Activated CD8-positive, alpha-beta memory T cell treated with anti-CD3 and anti-CD28 coated beads, Interleukin-2, amount 50 U/mL, for 24 hours (primary cell): Measurements from ENCODE around the gene SHANK2.

Experiments
- DNase-seq: peaks from one replicate; pipeline ENCODE4 v3.0.0-alpha.2; 2020; ENCODE audit errors: extremely low read depth

Gene SHANK2

GRCh38 chr11:71252269-71252769 is at the start of gene SHANK2:
SHANK2 (minus strand) TSS chr11:71252577; CDS start chr11:71147326, 105,251 bp downstream.
- DNase-seq, result no peak

- DNase-seq, result no peak
These were observed 49.6 kb upstream of the SHANK2 start for GRCh38 chr11:71301858-71302533.

- no peak for DNase-seq
These were observed 48.9 kb upstream of the SHANK2 start for GRCh38 chr11:71301046-71301857.

- no peak for DNase-seq
These were observed 47.8 kb upstream of the SHANK2 start for GRCh38 chr11:71300187-71300586.

- no peak for DNase-seq
These were observed 46.4 kb upstream of the SHANK2 start for GRCh38 chr11:71298761-71299181.

GRCh38 chr11:71298016-71298550 is 45.7 kb upstream of the SHANK2 start:
- no peak for DNase-seq

- DNase-seq, result no peak
These were observed 42.6 kb upstream of the SHANK2 start for GRCh38 chr11:71294846-71295600.

- DNase-seq, result no peak
These were observed 41.8 kb upstream of the SHANK2 start for GRCh38 chr11:71293961-71294782.

- DNase-seq, result no peak
These were observed 34.6 kb upstream of the SHANK2 start for GRCh38 chr11:71286701-71287643.

GRCh38 chr11:71285111-71285510 is 32.7 kb upstream of the SHANK2 start:
- DNase-seq, result no peak

GRCh38 chr11:71284525-71285092 is 32.2 kb upstream of the SHANK2 start:
- DNase-seq, result no peak

GRCh38 chr11:71283971-71284441 is 31.6 kb upstream of the SHANK2 start:
- no peak for DNase-seq

- no peak for DNase-seq
These were observed 30.4 kb upstream of the SHANK2 start for GRCh38 chr11:71282581-71283351.

GRCh38 chr11:71281831-71282230 is 29.5 kb upstream of the SHANK2 start:
- DNase-seq, result no peak

- DNase-seq, result no peak
These were observed 28.8 kb upstream of the SHANK2 start for GRCh38 chr11:71281204-71281603.

- no peak for DNase-seq
These were observed 27.7 kb upstream of the SHANK2 start for GRCh38 chr11:71279916-71280645.

- no peak for DNase-seq
These were observed 19.8 kb upstream of the SHANK2 start for GRCh38 chr11:71272161-71272560.
